ENCODE results near the gene KCNQ1.

Gene KCNQ1

GRCh38 chr11:2808850-2809846 is 364.3 kb downstream of the KCNQ1 start:
- ATAC-seq (peak; percentile 11), DNase-seq (peak; percentile 52)

GRCh38 chr11:2809854-2810253 is 365.0 kb downstream of the KCNQ1 start:
- no peak for DNase-seq
- no peak for ATAC-seq

- no peak for DNase-seq
- no peak for ATAC-seq
Measured at GRCh38 chr11:2810411-2811205, 365.8 kb downstream of the KCNQ1 start.

- ATAC-seq: no peak
- DNase-seq: no peak
Measured at GRCh38 chr11:2811206-2812091, 366.6 kb downstream of the KCNQ1 start.

- DNase-seq: peak; percentile 25
- ATAC-seq: no peak
Measured at GRCh38 chr11:2812371-2812991, 367.7 kb downstream of the KCNQ1 start.

GRCh38 chr11:2813141-2813908 is 368.5 kb downstream of the KCNQ1 start:
- DNase-seq: peak; percentile 59
- peak; percentile 86 for ATAC-seq

- DNase-seq: no peak
- ATAC-seq: no peak
Measured at GRCh38 chr11:2813968-2814367, 369.2 kb downstream of the KCNQ1 start.

GRCh38 chr11:2814751-2815150 is 369.9 kb downstream of the KCNQ1 start:
- ATAC-seq: no peak

GRCh38 chr11:2815762-2816496 is 371.1 kb downstream of the KCNQ1 start:
- DNase-seq: no peak
- ATAC-seq: no peak

More at GRCh38 chr11:2814751-2815150, 369.9 kb downstream of the KCNQ1 start:
- no peak for DNase-seq

- DNase-seq: no peak
- ATAC-seq: no peak
Measured at GRCh38 chr11:2816523-2816922, 371.7 kb downstream of the KCNQ1 start.

GRCh38 chr11:2816941-2817421 is 372.2 kb downstream of the KCNQ1 start:
- no peak for ATAC-seq
- no peak for DNase-seq

- DNase-seq (no peak), ATAC-seq (no peak)
Measured at GRCh38 chr11:2817431-2817830, 372.6 kb downstream of the KCNQ1 start.

GRCh38 chr11:2818021-2818420 is 373.2 kb downstream of the KCNQ1 start:
- ATAC-seq (no peak), DNase-seq (no peak)

GRCh38 chr11:2818503-2818902 is 373.7 kb downstream of the KCNQ1 start:
- ATAC-seq (no peak), DNase-seq (no peak)

- DNase-seq (no peak), ATAC-seq (no peak)
Measured at GRCh38 chr11:2819316-2819715, 374.5 kb downstream of the KCNQ1 start.

- ATAC-seq: no peak
Measured at GRCh38 chr11:2820976-2821375, 376.2 kb downstream of the KCNQ1 start.

GRCh38 chr11:2821891-2822290 is 377.1 kb downstream of the KCNQ1 start:
- no peak for ATAC-seq

More at GRCh38 chr11:2820976-2821375, 376.2 kb downstream of the KCNQ1 start:
- no peak for DNase-seq

GRCh38 chr11:2824851-2825250 is 380.0 kb downstream of the KCNQ1 start:
- ATAC-seq (no peak), DNase-seq (no peak)

More at GRCh38 chr11:2821891-2822290, 377.1 kb downstream of the KCNQ1 start:
- DNase-seq: no peak

GRCh38 chr11:2825261-2825888 is 380.6 kb downstream of the KCNQ1 start:
- DNase-seq (no peak), ATAC-seq (no peak)

Measured in stimulated activated naive CD8-positive, alpha-beta T cell treated with anti-CD3 and anti-CD28 coated beads, Interleukin-15, Interleukin-2, amounts not matched to agents 100 U/mL and 50 U/mL, for 24 hours (primary cell).